Neural cell (in vitro differentiated cells): ENCODE data around the gene CTSZ.

Experiments
- POLR2AphosphoS5 ChIP-seq: IDR thresholded peaks from 2 replicates; pipeline ENCODE4 v1.6.1; 2012
- TF ChIP-seq, protein P1 (sequence below): fragments of 450-650 bp; IDR thresholded peaks from 2 replicates; pipeline ENCODE4 v1.5.1; 2014; ENCODE audit warnings: antibody characterized with exemption, mild to moderate bottlenecking, moderate library complexity; ENCODE audit not compliant: poor library complexity, severe bottlenecking

DNA sequence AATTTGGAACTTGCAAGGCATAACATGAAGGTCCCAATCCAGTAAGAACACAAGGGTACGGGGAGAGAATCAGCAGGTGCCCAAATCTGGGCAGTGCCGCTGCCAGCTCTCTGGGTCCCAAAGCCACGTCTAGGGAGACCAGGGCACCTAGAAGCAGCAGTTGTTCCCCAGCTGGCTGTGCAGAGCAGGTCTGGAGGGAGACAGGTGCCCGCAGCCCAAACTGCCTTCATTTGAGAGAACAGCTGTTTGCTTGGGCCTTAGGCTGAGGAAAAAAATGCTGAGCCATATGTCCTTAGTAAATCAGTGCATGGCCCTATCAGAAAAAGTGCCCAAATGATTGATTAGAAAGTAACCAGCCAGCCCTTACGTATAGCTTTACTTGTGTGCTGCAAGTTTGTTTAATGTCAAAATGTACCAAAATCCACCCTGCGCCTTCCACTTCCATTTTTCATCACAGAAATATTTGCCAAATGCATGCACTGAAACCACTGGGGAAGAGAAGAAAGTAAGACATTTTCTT is 44.7 kb upstream of the CTSZ start:
- TF ChIP-seq, protein P1, sequence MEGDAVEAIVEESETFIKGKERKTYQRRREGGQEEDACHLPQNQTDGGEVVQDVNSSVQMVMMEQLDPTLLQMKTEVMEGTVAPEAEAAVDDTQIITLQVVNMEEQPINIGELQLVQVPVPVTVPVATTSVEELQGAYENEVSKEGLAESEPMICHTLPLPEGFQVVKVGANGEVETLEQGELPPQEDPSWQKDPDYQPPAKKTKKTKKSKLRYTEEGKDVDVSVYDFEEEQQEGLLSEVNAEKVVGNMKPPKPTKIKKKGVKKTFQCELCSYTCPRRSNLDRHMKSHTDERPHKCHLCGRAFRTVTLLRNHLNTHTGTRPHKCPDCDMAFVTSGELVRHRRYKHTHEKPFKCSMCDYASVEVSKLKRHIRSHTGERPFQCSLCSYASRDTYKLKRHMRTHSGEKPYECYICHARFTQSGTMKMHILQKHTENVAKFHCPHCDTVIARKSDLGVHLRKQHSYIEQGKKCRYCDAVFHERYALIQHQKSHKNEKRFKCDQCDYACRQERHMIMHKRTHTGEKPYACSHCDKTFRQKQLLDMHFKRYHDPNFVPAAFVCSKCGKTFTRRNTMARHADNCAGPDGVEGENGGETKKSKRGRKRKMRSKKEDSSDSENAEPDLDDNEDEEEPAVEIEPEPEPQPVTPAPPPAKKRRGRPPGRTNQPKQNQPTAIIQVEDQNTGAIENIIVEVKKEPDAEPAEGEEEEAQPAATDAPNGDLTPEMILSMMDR = no peak
- no peak for TF ChIP-seq POLR2AphosphoS5
